ENCODE results near the gene DNAH17. TPM values are rescaled to one million over a fixed set of nuclear protein-coding genes. Genes with fewer than 3 reads are reported as not detected.

Gene DNAH17
- total and polyA plus RNA-seq, 2 of the 13 experiments (the other 11 are each of a cell fraction or from before 2014, with no cell fraction given), result 0.86 to 1.6 TPM

DNA sequence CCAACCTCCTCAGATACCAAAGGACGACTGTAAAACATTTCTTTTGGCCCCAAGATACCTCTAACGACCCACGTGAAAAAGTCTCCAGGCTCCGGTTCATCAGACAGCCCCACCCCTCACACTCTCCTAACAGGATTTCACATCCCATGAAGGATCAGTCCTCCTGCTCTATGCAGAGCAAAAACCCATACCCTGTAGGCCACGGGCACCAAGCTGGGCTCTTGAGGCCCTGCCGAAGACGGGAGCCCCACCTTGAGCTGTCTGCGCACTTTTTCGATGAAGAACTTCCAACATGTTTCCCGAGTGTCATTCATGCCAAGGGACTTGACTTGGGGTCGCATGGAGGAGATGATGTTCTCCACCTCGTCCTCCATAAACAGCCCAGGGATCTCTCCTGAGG is 108.8 kb downstream of the DNAH17 start:
- BruUV-seq (replicated peaks), result no TSS peak
- CTCF ChIA-PET (ENCODE audit: low intra/inter-chr PET ratio, low total read pairs), result no interaction called here
- in situ Hi-C loops (cut with HindIII; ENCODE audit: extremely low pct_ligation_motif_present, low pct_unique_long_range_greater_than_20kb), result no loop called here

More for the DNA sequence above, 108.8 kb downstream of the DNAH17 start:
- 57% methylated on average over 12 of the region's 12 CpGs for WGBS (ENCODE audit: low lambda C conversion rate)
- H3K4me2 ChIP-seq (ENCODE audit: low read depth, low read length), result no peak overlapping the region
- ATAC-seq, result no peak
- intact Hi-C loops (cut with micrococcal nuclease; ENCODE audit: unreplicated experiment), result no loop called here
- no peak overlapping the region for H2AFZ ChIP-seq (ENCODE audit: low read length)
- TF ChIP-seq ZKSCAN1 (IDR thresholded peaks at IDR 0.05; ENCODE audit: low read length), result no peak
- TF ChIP-seq GABPA (IDR thresholded peaks at IDR 0.05; ENCODE audit: low read depth, low read length), result no peak
- TF ChIP-seq GABPA (CRISPR knock-in tag; IDR thresholded peaks at IDR 0.05; ENCODE audit: low read depth), result no peak
- TF ChIP-seq ZNF615 (CRISPR knock-in tag; IDR thresholded peaks at IDR 0.05; ENCODE audit: borderline replicate concordance), result no peak
- TF ChIP-seq, protein P1, sequence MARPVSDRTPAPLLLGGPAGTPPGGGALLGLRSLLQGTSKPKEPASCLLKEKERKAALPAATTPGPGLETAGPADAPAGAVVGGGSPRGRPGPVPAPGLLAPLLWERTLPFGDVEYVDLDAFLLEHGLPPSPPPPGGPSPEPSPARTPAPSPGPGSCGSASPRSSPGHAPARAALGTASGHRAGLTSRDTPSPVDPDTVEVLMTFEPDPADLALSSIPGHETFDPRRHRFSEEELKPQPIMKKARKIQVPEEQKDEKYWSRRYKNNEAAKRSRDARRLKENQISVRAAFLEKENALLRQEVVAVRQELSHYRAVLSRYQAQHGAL (CRISPR knock-in tag; IDR thresholded peaks at IDR 0.05; ENCODE audit: not compliant biosample characterization), result no peak
- TF ChIP-seq TBX2 (CRISPR knock-in tag; IDR thresholded peaks at IDR 0.05; ENCODE audit: borderline replicate concordance), result no peak
- TF ChIP-seq, protein P2, sequence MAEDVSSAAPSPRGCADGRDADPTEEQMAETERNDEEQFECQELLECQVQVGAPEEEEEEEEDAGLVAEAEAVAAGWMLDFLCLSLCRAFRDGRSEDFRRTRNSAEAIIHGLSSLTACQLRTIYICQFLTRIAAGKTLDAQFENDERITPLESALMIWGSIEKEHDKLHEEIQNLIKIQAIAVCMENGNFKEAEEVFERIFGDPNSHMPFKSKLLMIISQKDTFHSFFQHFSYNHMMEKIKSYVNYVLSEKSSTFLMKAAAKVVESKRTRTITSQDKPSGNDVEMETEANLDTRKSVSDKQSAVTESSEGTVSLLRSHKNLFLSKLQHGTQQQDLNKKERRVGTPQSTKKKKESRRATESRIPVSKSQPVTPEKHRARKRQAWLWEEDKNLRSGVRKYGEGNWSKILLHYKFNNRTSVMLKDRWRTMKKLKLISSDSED (CRISPR knock-in tag; IDR thresholded peaks at IDR 0.05), result no peak
- TF ChIP-seq ARNT2 (CRISPR knock-in tag; IDR thresholded peaks at IDR 0.05; ENCODE audit: low read depth), result no peak
- no peak for TF ChIP-seq ZFAT (CRISPR knock-in tag; conservative IDR thresholded peaks at IDR 0.05)
- TF ChIP-seq NR2F1 (CRISPR knock-in tag; IDR thresholded peaks at IDR 0.05), result no peak
- TF ChIP-seq, protein P3, sequence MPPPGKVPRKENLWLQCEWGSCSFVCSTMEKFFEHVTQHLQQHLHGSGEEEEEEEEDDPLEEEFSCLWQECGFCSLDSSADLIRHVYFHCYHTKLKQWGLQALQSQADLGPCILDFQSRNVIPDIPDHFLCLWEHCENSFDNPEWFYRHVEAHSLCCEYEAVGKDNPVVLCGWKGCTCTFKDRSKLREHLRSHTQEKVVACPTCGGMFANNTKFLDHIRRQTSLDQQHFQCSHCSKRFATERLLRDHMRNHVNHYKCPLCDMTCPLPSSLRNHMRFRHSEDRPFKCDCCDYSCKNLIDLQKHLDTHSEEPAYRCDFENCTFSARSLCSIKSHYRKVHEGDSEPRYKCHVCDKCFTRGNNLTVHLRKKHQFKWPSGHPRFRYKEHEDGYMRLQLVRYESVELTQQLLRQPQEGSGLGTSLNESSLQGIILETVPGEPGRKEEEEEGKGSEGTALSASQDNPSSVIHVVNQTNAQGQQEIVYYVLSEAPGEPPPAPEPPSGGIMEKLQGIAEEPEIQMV (CRISPR knock-in tag; IDR thresholded peaks at IDR 0.05; ENCODE audit: low read depth), result no peak
- TF ChIP-seq ZNF652 (CRISPR knock-in tag; IDR thresholded peaks at IDR 0.05; ENCODE audit: borderline replicate concordance, low read depth), result no peak
- TF ChIP-seq ZNF605 (CRISPR knock-in tag; IDR thresholded peaks at IDR 0.05), result no peak
- TF ChIP-seq, protein P4, sequence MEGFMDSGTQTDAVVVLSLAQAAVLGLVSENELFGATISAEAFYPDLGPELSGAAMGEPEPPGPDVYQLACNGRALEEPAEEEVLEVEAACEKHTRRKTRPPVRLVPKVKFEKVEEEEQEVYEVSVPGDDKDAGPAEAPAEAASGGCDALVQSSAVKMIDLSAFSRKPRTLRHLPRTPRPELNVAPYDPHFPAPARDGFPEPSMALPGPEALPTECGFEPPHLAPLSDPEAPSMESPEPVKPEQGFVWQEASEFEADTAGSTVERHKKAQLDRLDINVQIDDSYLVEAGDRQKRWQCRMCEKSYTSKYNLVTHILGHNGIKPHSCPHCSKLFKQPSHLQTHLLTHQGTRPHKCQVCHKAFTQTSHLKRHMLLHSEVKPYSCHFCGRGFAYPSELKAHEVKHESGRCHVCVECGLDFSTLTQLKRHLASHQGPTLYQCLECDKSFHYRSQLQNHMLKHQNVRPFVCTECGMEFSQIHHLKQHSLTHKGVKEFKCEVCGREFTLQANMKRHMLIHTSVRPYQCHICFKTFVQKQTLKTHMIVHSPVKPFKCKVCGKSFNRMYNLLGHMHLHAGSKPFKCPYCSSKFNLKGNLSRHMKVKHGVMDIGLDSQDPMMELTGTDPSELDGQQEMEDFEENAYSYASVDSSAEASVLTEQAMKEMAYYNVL (CRISPR knock-in tag; IDR thresholded peaks at IDR 0.05; ENCODE audit: borderline replicate concordance), result no peak
- POLR2A ChIA-PET, result no interaction called here
- H3K9ac ChIP-seq (ENCODE audit: insufficient read depth, low read depth, low read length), result no peak overlapping the region
- H3K27ac ChIP-seq (ENCODE audit: extremely low read length, insufficient read depth, low read length), result no peak overlapping the region
- no peak for DNase-seq (ENCODE audit: low spot score)
- no peaks in the 10 kb centered on the region for H3K79me2 ChIP-seq (ENCODE audit: insufficient read depth, low read length)
- H3K4me1 ChIP-seq (ENCODE audit: insufficient read depth, low read length), result peaks cover 11% of the 10 kb centered on the region
- no peak overlapping the region for H3K4me3 ChIP-seq (replicated peaks in 1 of 3; ENCODE audit: insufficient read depth in 1 of 3, low read depth in 2 of 3, low read length in 3 of 3)
- no peak for FAIRE-seq
- H3K9me3 ChIP-seq (ENCODE audit: low read length), result no peaks in the 10 kb centered on the region
- no peaks in the 10 kb centered on the region for H3K36me3 ChIP-seq (replicated peaks in 1 of 2; ENCODE audit: control insufficient read depth in 1 of 2, insufficient read depth in 2 of 2, low read length in 2 of 2)
- H3K27me3 ChIP-seq (ENCODE audit: control insufficient read depth in 1 of 2, insufficient read depth in 2 of 2, low read length in 2 of 2), result peaks cover 1 to 8% of the 10 kb centered on the region in 2 experiments; a peak in 3 of 5 replicates
- H4K20me1 ChIP-seq (ENCODE audit: insufficient read depth, low read length), result no peaks in the 10 kb centered on the region

All from HepG2 (cell line).